Pancreas (tissue), 10 donors: ENCODE results near the gene SLIT3. TPM values are rescaled to one million over a fixed set of nuclear protein-coding genes. Genes with fewer than 3 reads are reported as not detected.

Experiments
- ATAC-seq, 4 donors: fragments of 200-7000 bp; cut with Tn5 transposase; one replicate each; pipeline versions ENCODE4 v1.8.0 to v1.9.1; 2020; ENCODE audit warnings: mild to moderate bottlenecking in 4 of 4, moderate library complexity in 4 of 4
- DNase-seq, 6 donors: peaks; one replicate each; pipeline ENCODE4 v3.0.0-alpha.2; 2020
- FAIRE-seq: peaks from 2 replicates; lab custom pipeline; 2012; peaks lifted over from hg19 to GRCh38; lab: Jason Lieb, UNC
- H3K27ac ChIP-seq, 4 donors: fragments of 200-600 bp; sonication (generic); 1 replicate in 3 of 4; 2 replicates in 1 of 4; pipeline versions ENCODE4 v1.5.0 to v1.8.0; 2020
- H3K27me3 ChIP-seq, 4 donors: fragments of 200-600 bp; one replicate each; pipeline ENCODE4 v1.8.0; 2021
- H3K36me3 ChIP-seq, 3 donors: fragments of 200-600 bp; sonication (generic) in 1 of 3; one replicate each; pipeline versions ENCODE4 v1.5.0 to v1.8.0; 2020 to 2021
- H3K4me1 ChIP-seq, 3 donors: fragments of 200-600 bp; one replicate each; pipeline ENCODE4 v1.8.0; 2021
- H3K4me3 ChIP-seq, 4 donors: fragments of 200-600 bp; sonication (generic) in 2 of 4; one replicate each; pipeline versions ENCODE4 v1.5.0 to v1.8.0; 2020 to 2021
- H3K9me3 ChIP-seq, 4 donors: fragments of 200-600 bp; one replicate each; pipeline ENCODE4 v1.8.0; 2021
- CTCF ChIP-seq, 4 donors: fragments of 200-600 bp; sonication (generic) in 3 of 4; IDR thresholded peaks; one replicate each; pipeline versions ENCODE4 v1.5.0 to v1.8.0; 2021; ENCODE audit warnings: antibody characterized with exemption in 4 of 4
- WGBS, 2 donors: extraction: QIAGEN DNeasy Blood & Tissue Kit; methylation state at CpG; one replicate each; pipeline ENCODE4 v1.1.7; 2013; 5-methylcytosine and 5-hydroxymethylcytosine counted together
- intact Hi-C, 3 donors: fragments of 100-400 bp; cut with DNase I; formaldehyde crosslinking; loops; one replicate each; pipeline versions ENCODE4 v1.11.1 to v1.14.2; 2022
- polyA plus RNA-seq, 2 donors: library from polyadenylated mRNA; stranded (reverse); fragments of 200-250 nt; gene quantifications; one replicate each; pipeline ENCODE4 v1.2.3, GENCODE V29; 2013
- total RNA-seq, 6 donors: library from RNA; stranded (reverse); fragmentation: NEBNext Ultra II Directional in 4 of 6; extraction: Animal tissue kit (Norgen Biotek cat#: 25700) in 4 of 6; gene quantifications; one replicate each; pipeline versions ENCODE4 v1.2.1 to v1.2.4, GENCODE V29; 2021 to 2023
- donor health status: healthy with polysubstance abuse.
- donor health status: DM: no; HTN: no; CAD: no; lungs with moderate emphysema.
- donor health status: DM: no; HTN: no; CAD: no.
- donor health status: control.
- donor health status: control.
- donor health status: Bipolar disorder and iron deficiency.
- donor health status: DM: yes; HTN: yes; CAD: no.
- donor health status: DM: no; HTN: no; CAD: no.
- donor health status: DM: no; HTN: no; CAD: no.
- donor health status: DM: yes; HTN: yes; CAD: no.

SLIT3 gene
- total and polyA plus RNA-seq, 8 donors, result 1.1 to 11.4 (median 2.1) TPM

- FAIRE-seq (no peak), DNase-seq (no peak), ATAC-seq (peak in 2 of 4 donors; percentile 5 to 9)
- Histone ChIP-seq H3K36me3 (no peaks in the 10 kb centered on the region), H3K4me1 (peaks cover 0 to 10% (median 5%) of the 10 kb centered on the region in 3 donors), H3K27me3 (no peaks in the 10 kb centered on the region), H3K27ac (peak overlapping the region; percentile 17 to 67 (median 57)), H3K4me3 (no peak overlapping the region), H3K9me3 (no peaks in the 10 kb centered on the region)
- no peak for TF ChIP-seq CTCF (IDR thresholded peaks at IDR 0.05)
- WGBS, 2 donors, result 53 to 55% methylated on average over 10 of the region's 10 CpGs
- intact Hi-C loops, result no loop called here
Observed at GRCh38 chr5:168878135-168878745, 422.7 kb downstream of the SLIT3 start.

GRCh38 chr5:168877132-168877892 is 423.6 kb downstream of the SLIT3 start:
- WGBS, 2 donors, result 9 to 12% methylated on average over 11 of the region's 11 CpGs
- TF ChIP-seq CTCF (IDR thresholded peaks at IDR 0.05), result no peak
- DNase-seq, result peak in 5 of 6 donors; percentile 46 to 69 (median 61)
- intact Hi-C loops, result no loop called here
- H3K36me3 ChIP-seq, result no peaks in the 10 kb centered on the region
- no peaks in the 10 kb centered on the region for H3K27me3 ChIP-seq
- H3K27ac ChIP-seq, result peak overlapping the region in 3 of 4 donors; percentile 56 to 67 (median 58)
- no peak for FAIRE-seq
- H3K9me3 ChIP-seq, result no peaks in the 10 kb centered on the region
- peak; percentile 78 to 91 (median 85) for ATAC-seq
- peaks cover 0 to 10% (median 5%) of the 10 kb centered on the region in 3 donors for H3K4me1 ChIP-seq
- H3K4me3 ChIP-seq, result no peak overlapping the region

GRCh38 chr5:168876419-168876818 is 424.5 kb downstream of the SLIT3 start:
- Histone ChIP-seq H3K4me1 (peaks cover 0 to 10% (median 5%) of the 10 kb centered on the region in 3 donors), H3K9me3 (no peaks in the 10 kb centered on the region), H3K27ac (no peak overlapping the region), H3K4me3 (no peak overlapping the region), H3K27me3 (no peaks in the 10 kb centered on the region), H3K36me3 (no peaks in the 10 kb centered on the region)
- intact Hi-C loops, result no loop called here
- TF ChIP-seq CTCF (IDR thresholded peaks at IDR 0.05), result no peak
- FAIRE-seq (no peak), DNase-seq (no peak), ATAC-seq (no peak)
- WGBS, 2 donors, result 83 to 92% methylated on average over 3 of the region's 3 CpGs

- H3K9me3 ChIP-seq, result no peaks in the 10 kb centered on the region
- no peak overlapping the region for H3K4me3 ChIP-seq
- ATAC-seq (no peak), FAIRE-seq (no peak), DNase-seq (no peak)
- H3K27ac ChIP-seq, result no peak overlapping the region
- 41 to 51% methylated on average over 5 of the region's 5 CpGs for WGBS, 2 donors
- no peak for TF ChIP-seq CTCF (IDR thresholded peaks at IDR 0.05)
- H3K27me3 ChIP-seq, result no peaks in the 10 kb centered on the region
- intact Hi-C loops, result no loop called here
- H3K36me3 ChIP-seq, result no peaks in the 10 kb centered on the region
- peaks cover 0 to 10% (median 5%) of the 10 kb centered on the region in 3 donors for H3K4me1 ChIP-seq
Observed at GRCh38 chr5:168875832-168876231, 425.1 kb downstream of the SLIT3 start.
